ENCODE data around the gene PANX3. TPM values are rescaled to one million over a fixed set of nuclear protein-coding genes. Genes with fewer than 3 reads are reported as not detected.

Gene PANX3
- total and polyA plus RNA-seq, 2 of the 13 experiments (the other 11 are each of a cell fraction or from before 2014, with no cell fraction given), result not detected

DNA sequence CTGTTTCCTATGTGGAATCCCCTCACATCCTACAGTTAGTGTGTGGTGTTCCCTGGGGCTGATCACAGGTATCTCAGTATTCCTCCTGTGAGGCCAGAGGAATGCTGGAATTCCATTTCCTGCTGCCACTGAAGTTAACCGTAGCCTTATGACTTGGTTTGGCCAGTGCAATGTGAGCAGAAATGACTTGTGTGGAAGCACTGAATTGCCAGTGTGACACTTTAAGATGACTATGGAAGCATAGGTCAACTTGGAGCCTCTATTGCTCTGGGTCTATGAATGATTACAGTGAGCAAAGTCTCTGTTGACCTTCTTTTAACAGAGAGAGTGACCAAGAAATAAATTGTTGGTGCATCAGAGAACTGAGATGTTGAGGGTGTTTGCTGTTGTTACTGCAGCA, 28.0 kb downstream of the PANX3 start:
- no peak for DNase-seq (ENCODE audit: low spot score)
- WGBS (ENCODE audit: low lambda C conversion rate), result 100% methylated on average over 1 of the region's 1 CpG
- H2AFZ ChIP-seq (ENCODE audit: low read length), result no peak overlapping the region
- no peak overlapping the region for H3K27ac ChIP-seq (ENCODE audit: extremely low read length, insufficient read depth, low read length)
- CTCF ChIA-PET (ENCODE audit: low intra/inter-chr PET ratio, low total read pairs), result no interaction called here
- H3K27me3 ChIP-seq (ENCODE audit: control insufficient read depth in 1 of 2, insufficient read depth in 2 of 2, low read length in 2 of 2), result no peaks in the 10 kb centered on the region
- POLR2A ChIA-PET, result interaction anchor here (1.4 kb wide), 1 partner anchor 16 kb away, joined by 3 read pairs; no protein-coding TSS in a partner anchor
- ATAC-seq, result peak; percentile 38; the same call in 2 of the 3 replicates
- peak; percentile 68; the same call in 1 of the 2 replicates for TF ChIP-seq ZNF12 (CRISPR knock-in tag; IDR thresholded peaks at IDR 0.05)
- TF ChIP-seq, protein P1, sequence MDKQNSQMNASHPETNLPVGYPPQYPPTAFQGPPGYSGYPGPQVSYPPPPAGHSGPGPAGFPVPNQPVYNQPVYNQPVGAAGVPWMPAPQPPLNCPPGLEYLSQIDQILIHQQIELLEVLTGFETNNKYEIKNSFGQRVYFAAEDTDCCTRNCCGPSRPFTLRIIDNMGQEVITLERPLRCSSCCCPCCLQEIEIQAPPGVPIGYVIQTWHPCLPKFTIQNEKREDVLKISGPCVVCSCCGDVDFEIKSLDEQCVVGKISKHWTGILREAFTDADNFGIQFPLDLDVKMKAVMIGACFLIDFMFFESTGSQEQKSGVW (CRISPR knock-in tag; IDR thresholded peaks at IDR 0.05; ENCODE audit: borderline replicate concordance), result no peak
- TF ChIP-seq ZSCAN20 (CRISPR knock-in tag; IDR thresholded peaks at IDR 0.05; ENCODE audit: borderline replicate concordance), result no peak
- TF ChIP-seq POLR2AphosphoS5 (IDR thresholded peaks at IDR 0.05; ENCODE audit: low read depth, low read length), result no peak
- TF ChIP-seq, protein P2, sequence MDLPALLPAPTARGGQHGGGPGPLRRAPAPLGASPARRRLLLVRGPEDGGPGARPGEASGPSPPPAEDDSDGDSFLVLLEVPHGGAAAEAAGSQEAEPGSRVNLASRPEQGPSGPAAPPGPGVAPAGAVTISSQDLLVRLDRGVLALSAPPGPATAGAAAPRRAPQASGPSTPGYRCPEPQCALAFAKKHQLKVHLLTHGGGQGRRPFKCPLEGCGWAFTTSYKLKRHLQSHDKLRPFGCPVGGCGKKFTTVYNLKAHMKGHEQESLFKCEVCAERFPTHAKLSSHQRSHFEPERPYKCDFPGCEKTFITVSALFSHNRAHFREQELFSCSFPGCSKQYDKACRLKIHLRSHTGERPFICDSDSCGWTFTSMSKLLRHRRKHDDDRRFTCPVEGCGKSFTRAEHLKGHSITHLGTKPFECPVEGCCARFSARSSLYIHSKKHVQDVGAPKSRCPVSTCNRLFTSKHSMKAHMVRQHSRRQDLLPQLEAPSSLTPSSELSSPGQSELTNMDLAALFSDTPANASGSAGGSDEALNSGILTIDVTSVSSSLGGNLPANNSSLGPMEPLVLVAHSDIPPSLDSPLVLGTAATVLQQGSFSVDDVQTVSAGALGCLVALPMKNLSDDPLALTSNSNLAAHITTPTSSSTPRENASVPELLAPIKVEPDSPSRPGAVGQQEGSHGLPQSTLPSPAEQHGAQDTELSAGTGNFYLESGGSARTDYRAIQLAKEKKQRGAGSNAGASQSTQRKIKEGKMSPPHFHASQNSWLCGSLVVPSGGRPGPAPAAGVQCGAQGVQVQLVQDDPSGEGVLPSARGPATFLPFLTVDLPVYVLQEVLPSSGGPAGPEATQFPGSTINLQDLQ (CRISPR knock-in tag; IDR thresholded peaks at IDR 0.05), result no peak
- no peak for TF ChIP-seq ZNF431 (CRISPR knock-in tag; IDR thresholded peaks at IDR 0.05; ENCODE audit: borderline replicate concordance, low read depth)
- TF ChIP-seq, protein P3, sequence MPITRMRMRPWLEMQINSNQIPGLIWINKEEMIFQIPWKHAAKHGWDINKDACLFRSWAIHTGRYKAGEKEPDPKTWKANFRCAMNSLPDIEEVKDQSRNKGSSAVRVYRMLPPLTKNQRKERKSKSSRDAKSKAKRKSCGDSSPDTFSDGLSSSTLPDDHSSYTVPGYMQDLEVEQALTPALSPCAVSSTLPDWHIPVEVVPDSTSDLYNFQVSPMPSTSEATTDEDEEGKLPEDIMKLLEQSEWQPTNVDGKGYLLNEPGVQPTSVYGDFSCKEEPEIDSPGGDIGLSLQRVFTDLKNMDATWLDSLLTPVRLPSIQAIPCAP (CRISPR knock-in tag; IDR thresholded peaks at IDR 0.05; ENCODE audit: low read depth), result no peak
- TF ChIP-seq ZBTB21 (CRISPR knock-in tag; IDR thresholded peaks at IDR 0.05), result no peak
- H3K4me3 ChIP-seq (replicated peaks in 1 of 3; ENCODE audit: insufficient read depth in 1 of 3, low read depth in 2 of 3, low read length in 3 of 3), result no peak overlapping the region
- FAIRE-seq, result no peak
- no peaks in the 10 kb centered on the region for H3K9me3 ChIP-seq (ENCODE audit: low read length)
- intact Hi-C loops (cut with micrococcal nuclease; ENCODE audit: unreplicated experiment) (no loop called here), in situ Hi-C loops (cut with HindIII; ENCODE audit: extremely low pct_ligation_motif_present, low pct_unique_long_range_greater_than_20kb) (no loop called here)
- no peaks in the 10 kb centered on the region for H3K4me1 ChIP-seq (ENCODE audit: insufficient read depth, low read length)
- BruUV-seq (replicated peaks), result no TSS peak
- H3K36me3 ChIP-seq (replicated peaks in 1 of 2; ENCODE audit: control insufficient read depth in 1 of 2, insufficient read depth in 2 of 2, low read length in 2 of 2), result peaks cover 2 to 7% of the 10 kb centered on the region in 2 experiments; a peak in 4 of 5 replicates
- H3K79me2 ChIP-seq (ENCODE audit: insufficient read depth, low read length), result no peaks in the 10 kb centered on the region
- H4K20me1 ChIP-seq (ENCODE audit: insufficient read depth, low read length), result no peaks in the 10 kb centered on the region
- H3K4me2 ChIP-seq (ENCODE audit: low read depth, low read length), result no peak overlapping the region
- H3K9ac ChIP-seq (ENCODE audit: insufficient read depth, low read depth, low read length), result no peak overlapping the region
